ENCODE data around the gene ANKRD9.

The ANKRD9 gene

DNA sequence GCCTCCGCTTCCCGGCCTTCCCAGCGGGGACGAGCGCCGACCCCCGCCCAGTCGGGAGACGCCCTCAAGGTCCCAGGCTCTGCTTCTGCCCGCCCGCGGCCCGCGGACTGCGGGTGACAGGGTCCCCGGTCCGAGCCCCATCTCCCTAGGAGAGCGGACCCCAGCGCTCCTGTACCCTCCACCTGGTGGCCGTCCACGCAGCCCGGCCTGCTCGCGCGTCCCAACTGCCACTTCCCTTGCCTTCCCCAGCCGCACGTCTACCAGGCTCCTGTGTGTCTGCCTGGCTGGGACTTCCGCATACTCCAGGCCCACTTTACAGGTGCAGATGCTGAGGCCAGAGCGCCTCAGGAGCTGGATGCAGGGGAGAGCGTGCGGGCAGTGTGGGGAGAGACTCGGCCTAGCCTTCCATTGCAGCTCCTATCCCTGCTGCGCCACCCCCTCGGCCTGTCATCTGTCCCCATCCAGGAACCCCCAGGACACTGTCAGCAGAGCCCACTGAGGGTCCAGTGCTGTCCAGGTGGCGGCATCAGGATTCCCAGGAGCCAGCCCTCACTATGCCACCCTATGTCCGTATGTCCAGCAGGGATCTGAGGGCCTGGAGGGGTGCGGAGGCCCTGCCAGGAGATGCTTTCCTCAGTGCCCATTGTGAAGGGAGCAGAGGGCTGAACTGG is 8.0 kb upstream of the ANKRD9 start:
- H3K27ac ChIP-seq (ENCODE audit: low read length), result no peak overlapping the region

DNA sequence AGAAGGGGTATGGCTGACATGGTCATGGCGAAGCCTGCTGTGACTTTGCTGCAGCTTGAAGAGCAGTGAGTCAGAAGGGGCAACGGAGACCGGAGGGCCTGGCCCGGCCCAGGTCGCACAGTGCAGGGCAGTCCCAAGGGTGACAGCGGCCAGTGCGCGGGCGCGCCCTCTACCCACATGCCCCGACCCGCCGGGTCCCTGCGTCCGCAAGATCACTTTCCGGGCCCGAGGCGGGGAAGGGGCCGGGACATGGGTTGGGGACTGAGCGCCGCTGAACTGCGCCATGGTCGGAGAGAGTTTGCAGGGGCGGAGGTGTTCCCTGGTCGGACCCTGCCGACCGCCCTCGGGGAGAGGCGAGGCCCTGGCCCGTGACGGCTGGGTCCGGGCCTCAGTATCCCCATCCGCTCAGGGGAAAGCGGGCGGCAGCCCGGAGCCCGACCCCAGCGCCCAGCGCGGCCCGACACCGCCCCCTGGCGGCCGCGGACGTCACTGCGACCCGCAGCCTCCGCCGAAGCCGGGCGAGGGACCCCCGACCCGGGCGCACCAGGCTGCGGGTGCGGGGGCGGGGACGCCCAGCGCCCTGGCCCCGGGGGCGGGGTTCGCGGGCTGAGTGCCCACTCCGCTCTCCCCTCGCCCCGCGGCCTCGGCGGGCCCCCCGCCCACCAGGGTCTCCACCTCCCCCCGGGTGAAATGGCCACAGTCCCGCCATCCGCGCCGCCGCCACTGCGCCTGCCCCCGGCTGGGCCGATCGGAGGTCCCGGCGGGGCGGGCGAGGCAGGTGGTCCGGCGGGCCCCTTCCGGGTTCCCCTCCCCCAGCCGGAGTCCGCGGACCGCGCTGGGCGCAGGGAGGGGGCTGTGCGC is 7.2 kb upstream of the ANKRD9 start:
- Histone ChIP-seq H3K27ac (ENCODE audit: low read length) (no peak overlapping the region), H3K4me3 (ENCODE audit: low read depth in 1 of 2, low read length in 2 of 2) (peak overlapping the region; percentile 57 to 77), H3K9me3 (ENCODE audit: control insufficient read depth in 1 of 2, low read length in 2 of 2) (no peaks in the 10 kb centered on the region), H3K27me3 (ENCODE audit: low read depth, low read length) (no peaks in the 10 kb centered on the region), H3K4me1 (ENCODE audit: control insufficient read depth in 1 of 2, insufficient read depth in 2 of 2, low read length in 2 of 2) (peaks cover 0 to 5% of the 10 kb centered on the region in 2 donors), H3K36me3 (ENCODE audit: control insufficient read depth in 1 of 2, insufficient read depth in 2 of 2, low read length in 2 of 2) (no peaks in the 10 kb centered on the region)

More for the DNA sequence above, 8.0 kb upstream of the ANKRD9 start:
- H3K4me3 ChIP-seq (ENCODE audit: low read depth in 1 of 2, low read length in 2 of 2), result peak overlapping the region; percentile 33 to 77
- no peaks in the 10 kb centered on the region for H3K27me3 ChIP-seq (ENCODE audit: low read depth, low read length)
- H3K4me1 ChIP-seq (ENCODE audit: control insufficient read depth in 1 of 2, insufficient read depth in 2 of 2, low read length in 2 of 2), result peaks cover 0 to 5% of the 10 kb centered on the region in 2 donors
- H3K9me3 ChIP-seq (ENCODE audit: control insufficient read depth in 1 of 2, low read length in 2 of 2), result no peaks in the 10 kb centered on the region
- H3K36me3 ChIP-seq (ENCODE audit: control insufficient read depth in 1 of 2, insufficient read depth in 2 of 2, low read length in 2 of 2), result no peaks in the 10 kb centered on the region

DNA sequence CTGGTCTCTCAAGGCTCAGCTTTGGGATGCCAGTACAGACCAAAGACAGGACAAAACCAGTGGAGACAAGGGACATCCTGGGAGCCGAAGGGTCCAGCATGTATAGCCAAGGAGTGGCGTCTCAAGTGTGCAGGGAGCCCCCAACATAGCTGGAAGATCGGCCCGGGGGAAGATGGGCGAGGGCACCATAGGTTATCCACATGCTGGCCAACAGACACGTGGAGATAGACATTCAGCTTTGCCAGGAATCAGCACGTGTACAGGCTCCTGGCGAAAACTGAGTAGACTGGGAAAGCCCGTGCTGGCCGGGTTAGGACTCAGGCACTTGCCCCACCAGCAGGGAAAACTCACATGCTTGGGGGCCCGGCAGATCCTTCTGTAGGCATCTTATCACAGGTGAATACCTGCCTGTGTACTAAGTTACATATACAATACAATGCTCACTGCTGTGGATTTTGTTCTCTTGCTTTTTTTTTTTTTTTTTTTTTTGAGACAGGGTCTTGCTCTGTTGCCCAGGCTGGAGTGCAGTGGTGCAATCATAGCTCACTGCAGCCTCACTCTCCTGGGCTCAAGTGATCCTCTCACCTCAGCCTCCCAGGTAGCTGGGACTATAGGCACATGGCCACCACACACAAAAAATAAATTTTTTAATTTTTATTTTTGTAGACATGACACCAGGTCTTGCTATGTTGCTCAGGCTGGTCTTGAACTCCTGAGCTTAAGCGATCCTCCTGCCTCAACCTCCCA is 5.6 kb upstream of the ANKRD9 start:
- H3K4me1 ChIP-seq (ENCODE audit: control insufficient read depth in 1 of 2, insufficient read depth in 2 of 2, low read length in 2 of 2), result peaks cover 0 to 9% of the 10 kb centered on the region in 2 donors
- no peaks in the 10 kb centered on the region for H3K27me3 ChIP-seq (ENCODE audit: low read depth, low read length)
- H3K27ac ChIP-seq (ENCODE audit: low read length), result no peak overlapping the region
- H3K9me3 ChIP-seq (ENCODE audit: control insufficient read depth in 1 of 2, low read length in 2 of 2), result no peaks in the 10 kb centered on the region
- H3K4me3 ChIP-seq (ENCODE audit: low read depth in 1 of 2, low read length in 2 of 2), result no peak overlapping the region
- H3K36me3 ChIP-seq (ENCODE audit: control insufficient read depth in 1 of 2, insufficient read depth in 2 of 2, low read length in 2 of 2), result no peaks in the 10 kb centered on the region

- Histone ChIP-seq H3K27ac (ENCODE audit: low read length) (no peak overlapping the region), H3K27me3 (ENCODE audit: low read depth, low read length) (no peaks in the 10 kb centered on the region), H3K4me3 (ENCODE audit: low read depth in 1 of 2, low read length in 2 of 2) (no peak overlapping the region)
These were observed 4.6 kb upstream of the ANKRD9 start for GRCh38 chr14:102513899-102514772.

DNA sequence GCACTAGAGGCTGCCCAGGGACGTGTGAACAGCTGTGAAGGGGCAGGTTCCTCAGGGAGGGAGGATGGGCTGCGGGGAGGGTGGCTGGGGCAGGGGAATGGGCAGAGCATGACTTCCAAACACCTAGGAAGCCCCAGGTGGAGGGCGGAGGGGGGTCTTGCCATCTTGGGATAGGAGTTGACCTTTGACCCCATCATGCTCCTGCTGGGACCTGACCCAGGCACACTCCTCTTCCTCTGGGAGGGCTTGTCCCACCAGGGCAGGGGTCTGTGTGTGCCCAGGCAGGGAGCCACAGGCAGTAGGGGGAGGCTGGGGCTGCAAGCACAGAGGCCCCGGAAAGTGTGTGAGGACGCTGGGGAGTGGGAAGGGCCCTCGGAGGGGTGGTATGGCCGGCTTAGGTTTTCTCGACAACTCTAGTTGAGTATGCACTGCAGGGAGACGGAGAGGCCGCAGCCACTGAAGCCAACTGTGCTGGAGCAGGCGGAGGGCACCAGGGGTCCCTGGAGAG is 3.3 kb upstream of the ANKRD9 start:
- Histone ChIP-seq H3K27me3 (ENCODE audit: low read depth, low read length) (no peaks in the 10 kb centered on the region), H3K36me3 (ENCODE audit: control insufficient read depth in 1 of 2, insufficient read depth in 2 of 2, low read length in 2 of 2) (no peaks in the 10 kb centered on the region), H3K27ac (ENCODE audit: low read length) (no peak overlapping the region), H3K4me1 (ENCODE audit: control insufficient read depth in 1 of 2, insufficient read depth in 2 of 2, low read length in 2 of 2) (peaks cover 0 to 22% of the 10 kb centered on the region in 2 donors), H3K9me3 (ENCODE audit: control insufficient read depth in 1 of 2, low read length in 2 of 2) (no peaks in the 10 kb centered on the region), H3K4me3 (ENCODE audit: low read depth in 1 of 2, low read length in 2 of 2) (no peak overlapping the region)

More at GRCh38 chr14:102513899-102514772, 4.6 kb upstream of the ANKRD9 start:
- Histone ChIP-seq H3K4me1 (ENCODE audit: control insufficient read depth in 1 of 2, insufficient read depth in 2 of 2, low read length in 2 of 2) (peaks cover 0 to 12% of the 10 kb centered on the region in 2 donors), H3K36me3 (ENCODE audit: control insufficient read depth in 1 of 2, insufficient read depth in 2 of 2, low read length in 2 of 2) (no peaks in the 10 kb centered on the region), H3K9me3 (ENCODE audit: control insufficient read depth in 1 of 2, low read length in 2 of 2) (no peaks in the 10 kb centered on the region)

DNA sequence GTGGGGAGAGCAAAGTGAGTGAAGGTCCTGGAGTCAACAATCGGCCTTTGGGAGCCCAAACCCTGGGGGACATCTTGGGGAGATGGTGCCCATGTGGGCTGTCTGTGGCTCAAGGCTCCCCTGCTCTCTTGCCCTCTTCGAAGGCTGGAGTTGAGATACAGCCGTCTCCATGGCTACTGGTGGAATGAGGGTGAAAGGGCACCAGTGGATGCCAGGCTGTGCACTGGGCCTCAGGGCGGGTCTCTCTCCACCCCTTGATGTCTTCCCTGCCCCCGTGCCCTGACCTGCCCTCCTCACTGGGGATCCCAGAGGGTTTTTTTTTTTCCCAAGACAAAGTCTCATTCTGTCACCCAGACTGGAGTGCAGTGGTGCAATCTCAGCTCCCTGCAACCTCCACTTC is 2.0 kb upstream of the ANKRD9 start:
- H3K4me1 ChIP-seq (ENCODE audit: control insufficient read depth in 1 of 2, insufficient read depth in 2 of 2, low read length in 2 of 2), result peaks cover 0 to 20% of the 10 kb centered on the region in 2 donors
- no peak overlapping the region for H3K4me3 ChIP-seq (ENCODE audit: low read depth in 1 of 2, low read length in 2 of 2)
- peaks cover 0 to 4% of the 10 kb centered on the region in 2 donors for H3K36me3 ChIP-seq (ENCODE audit: control insufficient read depth in 1 of 2, insufficient read depth in 2 of 2, low read length in 2 of 2)
- no peaks in the 10 kb centered on the region for H3K27me3 ChIP-seq (ENCODE audit: low read depth, low read length)
- H3K27ac ChIP-seq (ENCODE audit: low read length), result peak overlapping the region; percentile 60
- no peaks in the 10 kb centered on the region for H3K9me3 ChIP-seq (ENCODE audit: control insufficient read depth in 1 of 2, low read length in 2 of 2)

GRCh38 chr14:102510616-102511520 is 1.3 kb upstream of the ANKRD9 start:
- H3K9me3 ChIP-seq (ENCODE audit: control insufficient read depth in 1 of 2, low read length in 2 of 2), result no peaks in the 10 kb centered on the region
- peak overlapping the region; percentile 48 to 82 for H3K4me3 ChIP-seq (ENCODE audit: low read depth in 1 of 2, low read length in 2 of 2)
- H3K4me1 ChIP-seq (ENCODE audit: control insufficient read depth in 1 of 2, insufficient read depth in 2 of 2, low read length in 2 of 2), result peaks cover 0 to 17% of the 10 kb centered on the region in 2 donors
- H3K36me3 ChIP-seq (ENCODE audit: control insufficient read depth in 1 of 2, insufficient read depth in 2 of 2, low read length in 2 of 2), result peaks cover 0 to 6% of the 10 kb centered on the region in 2 donors
- no peaks in the 10 kb centered on the region for H3K27me3 ChIP-seq (ENCODE audit: low read depth, low read length)
- H3K27ac ChIP-seq (ENCODE audit: low read length), result peak overlapping the region; percentile 60

- Histone ChIP-seq H3K9me3 (ENCODE audit: control insufficient read depth in 1 of 2, low read length in 2 of 2) (no peaks in the 10 kb centered on the region), H3K4me1 (ENCODE audit: control insufficient read depth in 1 of 2, insufficient read depth in 2 of 2, low read length in 2 of 2) (peaks cover 0 to 17% of the 10 kb centered on the region in 2 donors)
These were observed 516 bp downstream of the ANKRD9 start for GRCh38 chr14:102508774-102509745.

DNA sequence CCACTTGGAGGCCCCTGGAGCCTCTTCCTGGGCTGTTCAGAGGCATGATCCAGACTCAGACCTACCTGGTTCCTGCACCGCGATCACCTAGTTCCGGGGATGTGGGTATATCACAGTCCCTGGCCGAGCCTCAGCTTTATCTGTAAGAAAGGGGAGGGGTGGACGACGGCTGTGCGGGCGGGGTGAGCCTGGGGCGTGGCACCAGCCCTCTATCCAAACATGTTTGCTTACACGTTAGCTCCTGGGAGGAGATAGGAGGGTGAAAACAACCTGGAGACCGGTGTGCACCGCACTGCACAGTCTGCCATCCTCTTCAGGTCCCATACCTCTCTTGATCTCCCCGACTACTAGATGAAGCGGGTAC is 1.2 kb downstream of the ANKRD9 start:
- Histone ChIP-seq H3K9me3 (ENCODE audit: control insufficient read depth in 1 of 2, low read length in 2 of 2) (no peaks in the 10 kb centered on the region), H3K27ac (ENCODE audit: low read length) (peak overlapping the region; percentile 90), H3K4me1 (ENCODE audit: control insufficient read depth in 1 of 2, insufficient read depth in 2 of 2, low read length in 2 of 2) (peaks cover 0 to 17% of the 10 kb centered on the region in 2 donors), H3K4me3 (ENCODE audit: low read depth in 1 of 2, low read length in 2 of 2) (peak overlapping the region; percentile 60 to 63), H3K36me3 (ENCODE audit: control insufficient read depth in 1 of 2, insufficient read depth in 2 of 2, low read length in 2 of 2) (peaks cover 0 to 6% of the 10 kb centered on the region in 2 donors), H3K27me3 (ENCODE audit: low read depth, low read length) (no peaks in the 10 kb centered on the region)

More at GRCh38 chr14:102508774-102509745, 516 bp downstream of the ANKRD9 start:
- Histone ChIP-seq H3K4me3 (ENCODE audit: low read depth in 1 of 2, low read length in 2 of 2) (peak overlapping the region; percentile 60 to 63), H3K27me3 (ENCODE audit: low read depth, low read length) (no peaks in the 10 kb centered on the region), H3K36me3 (ENCODE audit: control insufficient read depth in 1 of 2, insufficient read depth in 2 of 2, low read length in 2 of 2) (peaks cover 0 to 6% of the 10 kb centered on the region in 2 donors), H3K27ac (ENCODE audit: low read length) (peak overlapping the region; percentile 90)
